RWPE1 (cell line): ENCODE data around the gene SLC44A5.

Experiments
- CTCF ChIA-PET: fragments of 350-600 bp; sonication (Branson Sonifier 250); formaldehyde crosslinking; extraction: SDS; loops from one replicate; lab custom pipeline; 2021; lab: Yijun Ruan, JAX
- POLR2A ChIA-PET: fragments of 400-600 bp; formaldehyde crosslinking; extraction: SDS; loops from one replicate; lab custom pipeline; 2020; ENCODE audit warnings: antibody characterized with exemption; ENCODE audit not compliant: low non-redundant PET; lab: Yijun Ruan, JAX
- DNase-seq: peaks from one replicate; pipeline ENCODE4 v3.0.0; 2012; ENCODE audit warnings: low spot score
- H3K27ac ChIP-seq: fragments of 450-650 bp; 2 replicates; pipeline ENCODE4 v1.5.1; 2017
- CTCF ChIP-seq: fragments of 450-650 bp; conservative IDR thresholded peaks from 2 replicates; pipeline ENCODE4 v1.5.1; 2017; ENCODE audit warnings: low read depth, mild to moderate bottlenecking

The SLC44A5 gene

GRCh38 chr1:75430526-75430925, 180.4 kb downstream of the SLC44A5 start:
- TF ChIP-seq CTCF = no peak
- DNase-seq = no peak
- ChIA-PET POLR2A (no interaction called here), CTCF (interaction anchor here (0.6 kb wide), 1 partner anchor 660 kb away, joined by 3 read pairs; no protein-coding TSS in a partner anchor)
- H3K27ac ChIP-seq = no peak overlapping the region

- CTCF ChIA-PET = no interaction called here
- POLR2A ChIA-PET = no interaction called here
- TF ChIP-seq CTCF = no peak
- DNase-seq = no peak
- H3K27ac ChIP-seq = no peak overlapping the region
Measured at GRCh38 chr1:75426688-75427087, 184.2 kb downstream of the SLC44A5 start.

- ChIA-PET POLR2A (no interaction called here), CTCF (no interaction called here)
- TF ChIP-seq CTCF = no peak
- no peak for DNase-seq
- no peak overlapping the region for H3K27ac ChIP-seq
Measured at GRCh38 chr1:75425001-75425650, 185.8 kb downstream of the SLC44A5 start.

- ChIA-PET CTCF (interaction anchor here (0.6 kb wide), 2 partner anchors 111 to 735 kb away, joined by 3 read pairs; no protein-coding TSS in a partner anchor), POLR2A (no interaction called here)
- no peak overlapping the region for H3K27ac ChIP-seq
- TF ChIP-seq CTCF = no peak
- no peak for DNase-seq
Measured at GRCh38 chr1:75423616-75424015, 187.3 kb downstream of the SLC44A5 start.

- no peak overlapping the region for H3K27ac ChIP-seq
- POLR2A ChIA-PET = no interaction called here
- DNase-seq = no peak
- CTCF ChIA-PET = interaction anchor here (0.6 kb wide), 1 partner anchor 735 kb away, joined by 3 read pairs; no protein-coding TSS in a partner anchor
- no peak for TF ChIP-seq CTCF
Measured at GRCh38 chr1:75423136-75423535, 187.8 kb downstream of the SLC44A5 start.

- TF ChIP-seq CTCF = no peak
- ChIA-PET CTCF (interaction anchor here (0.6 to 0.7 kb wide), 2 partner anchors 285 to 560 kb away, joined by 3 to 4 read pairs; no protein-coding TSS in a partner anchor), POLR2A (no interaction called here)
- no peak overlapping the region for H3K27ac ChIP-seq
- no peak for DNase-seq
Measured at GRCh38 chr1:75421371-75421770, 189.5 kb downstream of the SLC44A5 start.
